NCI-H2227 (cell line): Measurements from ENCODE around the gene AGFG2.
"Not testable (repeated sequence)": the region's sequence is repeated elsewhere in the genome, so short reads cannot be mapped to it uniquely, and the experiment has no call there.

Source experiments
- DNase-seq: peaks from one replicate; lab custom pipeline; 2025; ENCODE audit not compliant: unreplicated experiment; lab: John Stamatoyannopoulos, UW

The AGFG2 gene

GRCh38 chr7:100519580-100519979 lies 19.4 kb upstream of the AGFG2 start:
- DNase-seq: no peak

GRCh38 chr7:100520138-100520537 lies 18.9 kb upstream of the AGFG2 start:
- no peak for DNase-seq

DNA sequence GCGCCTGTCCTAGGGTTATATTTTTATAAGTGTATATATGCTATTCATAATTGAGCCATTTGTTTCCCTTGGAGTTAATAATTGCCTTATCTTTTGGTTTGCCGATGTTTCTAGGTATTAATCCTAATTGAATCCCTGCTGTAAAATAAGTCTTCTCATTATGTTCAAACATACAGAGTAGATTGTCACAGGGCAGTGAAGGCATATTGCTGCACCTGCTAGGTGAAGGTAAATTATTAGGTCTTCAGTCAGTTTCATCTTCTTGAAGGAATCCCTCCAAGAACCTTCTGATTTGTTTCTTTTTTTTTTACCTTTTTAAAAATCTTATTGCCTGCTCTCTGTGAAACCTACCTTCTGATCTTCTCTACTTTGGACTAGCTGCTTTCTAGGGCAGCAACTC lies 17.9 kb upstream of the AGFG2 start:
- no peak for DNase-seq

GRCh38 chr7:100521909-100522593 lies 17.0 kb upstream of the AGFG2 start:
- not testable (repeated sequence) for DNase-seq

- DNase-seq: not testable (repeated sequence)
These were observed 15.8 kb upstream of the AGFG2 start for GRCh38 chr7:100523192-100523591.

DNA sequence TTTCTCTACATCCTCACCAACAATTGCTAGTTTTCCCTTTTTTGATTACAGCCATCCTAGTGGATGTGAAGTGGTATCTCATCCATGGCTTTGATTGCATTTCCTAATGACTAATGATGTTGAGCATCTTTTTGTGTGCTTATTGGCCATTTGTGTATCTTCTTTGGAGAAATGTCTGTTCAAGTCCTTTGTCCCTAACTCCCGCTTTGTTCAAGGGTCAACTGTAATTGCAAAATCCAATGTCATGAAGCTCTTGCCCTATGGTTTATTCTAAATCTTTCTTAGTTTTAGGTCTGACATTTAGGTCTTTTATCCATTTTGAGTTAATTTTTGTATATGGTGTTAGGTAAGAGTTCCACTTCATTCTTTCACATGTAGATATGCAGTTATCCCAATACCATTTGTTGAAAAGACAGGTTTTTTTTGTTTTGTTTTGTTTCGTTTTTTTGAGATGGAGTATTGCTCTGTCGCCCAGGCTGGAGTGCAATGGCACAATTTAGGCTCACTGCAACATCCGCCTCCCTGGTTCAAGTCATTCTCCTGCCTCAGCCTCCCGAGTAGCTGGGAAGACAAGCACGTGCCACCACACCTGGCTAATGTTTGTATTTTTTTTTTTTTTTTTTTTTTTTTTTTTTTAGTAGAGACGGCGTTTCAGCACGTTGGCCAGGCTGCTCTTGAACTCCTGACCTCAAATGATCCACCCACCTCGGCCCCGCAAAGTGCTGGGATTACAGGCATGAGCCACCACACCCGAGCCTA lies 10.7 kb upstream of the AGFG2 start:
- not testable (repeated sequence) for DNase-seq

DNA sequence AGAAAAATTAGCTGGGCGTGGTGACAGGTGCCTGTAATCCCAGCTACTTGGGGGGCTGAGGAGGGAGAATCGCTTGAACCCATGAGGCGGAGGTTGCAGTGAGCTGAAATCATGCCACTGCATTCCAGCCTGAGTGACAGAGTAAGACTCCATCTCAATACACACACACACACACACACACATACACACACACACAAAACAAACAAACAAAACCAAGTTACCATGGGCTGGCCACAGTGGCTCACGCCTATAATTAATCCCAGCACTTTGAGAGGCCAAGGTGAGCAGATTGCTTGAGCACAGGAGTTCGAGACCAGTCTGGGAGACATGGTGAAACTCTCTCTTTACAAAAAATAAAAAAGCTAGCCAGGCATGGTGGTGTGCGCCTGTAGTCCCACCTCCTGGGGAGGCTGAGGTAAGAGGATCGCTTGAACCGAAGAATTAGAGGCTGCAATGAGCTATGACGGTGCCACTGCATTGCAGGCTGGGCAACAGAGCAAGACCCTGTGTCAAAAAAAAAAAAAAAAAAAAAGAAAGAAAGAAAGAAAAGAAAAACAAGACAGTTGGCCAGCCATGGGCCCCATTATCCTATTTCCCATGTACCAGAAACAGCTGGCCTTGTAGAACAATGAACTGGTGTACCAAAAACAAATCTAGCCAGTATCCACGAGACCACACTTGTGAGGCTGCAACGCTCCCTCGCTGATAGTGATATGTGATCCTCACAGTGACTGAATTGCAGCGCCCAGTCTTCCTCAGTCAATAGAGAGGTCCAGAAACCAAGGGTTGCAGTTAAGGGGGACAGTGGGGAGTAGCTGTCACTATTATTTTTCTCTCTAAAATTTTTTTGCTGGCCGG lies 6.6 kb upstream of the AGFG2 start:
- no peak for DNase-seq

DNA sequence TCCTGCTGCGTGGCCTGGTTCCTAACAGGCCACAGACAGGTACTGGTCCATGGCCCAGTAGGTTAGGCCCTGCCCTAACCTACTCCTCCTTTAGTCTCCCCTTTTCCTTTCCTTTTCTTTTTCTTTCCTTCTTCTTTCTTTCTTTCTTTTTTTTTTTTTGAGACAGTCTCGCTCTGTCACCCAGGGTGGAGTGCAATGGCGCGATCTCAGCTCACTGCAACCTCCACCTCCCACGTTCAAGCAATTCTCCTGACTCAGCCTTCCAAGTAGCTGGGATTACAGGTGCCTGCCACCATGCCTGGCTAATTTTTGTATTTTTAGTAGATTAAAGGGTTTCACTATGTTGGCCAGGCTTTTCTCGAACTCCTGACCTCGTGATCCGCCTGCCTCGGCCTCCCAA lies 3.0 kb upstream of the AGFG2 start:
- DNase-seq: not testable (repeated sequence)

DNA sequence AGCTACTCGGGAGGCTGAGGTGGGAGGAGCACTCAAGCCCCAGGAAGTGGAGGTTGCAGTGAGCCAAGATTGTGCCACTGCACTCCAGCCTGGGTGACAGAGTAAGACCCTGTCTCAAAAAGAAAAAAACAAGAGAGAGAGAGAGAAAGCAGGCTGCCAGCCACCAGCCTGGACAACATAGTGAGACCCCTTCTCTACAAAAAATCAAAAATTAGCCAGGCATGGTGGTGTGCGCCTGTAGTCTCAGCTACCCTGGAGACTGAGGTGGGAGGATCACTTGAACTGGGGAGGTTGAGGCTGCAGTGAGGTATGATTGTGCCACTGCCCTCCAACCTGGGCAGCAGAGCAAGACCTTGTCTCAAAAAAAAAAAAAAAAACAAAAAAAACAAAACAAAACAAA lies 2.3 kb upstream of the AGFG2 start:
- not testable (repeated sequence) for DNase-seq

DNA sequence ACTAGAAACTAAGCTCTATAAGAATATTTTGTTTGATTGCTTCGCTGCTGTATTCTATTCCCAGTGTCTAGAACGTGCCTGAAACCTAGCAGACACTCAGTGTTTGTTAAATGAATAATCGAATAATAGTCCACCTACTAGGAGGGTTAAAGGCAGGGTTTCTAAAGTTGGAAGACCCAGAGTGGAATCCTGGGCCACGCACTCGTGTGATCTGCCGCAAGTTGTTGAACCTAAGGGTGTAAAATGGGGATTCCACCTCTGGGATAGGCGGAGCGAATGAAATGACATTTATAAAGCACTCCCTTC lies 702 bp upstream of the AGFG2 start:
- no peak for DNase-seq

- no peak for DNase-seq
These were observed 518 bp downstream of the AGFG2 start for GRCh38 chr7:100539436-100540006.

- no peak for DNase-seq
These were observed 1.2 kb downstream of the AGFG2 start for GRCh38 chr7:100540073-100540723.

- not testable (repeated sequence) for DNase-seq
These were observed 2.3 kb downstream of the AGFG2 start for GRCh38 chr7:100541309-100541708.

GRCh38 chr7:100543586-100543985 lies 4.6 kb downstream of the AGFG2 start:
- DNase-seq: no peak

GRCh38 chr7:100544386-100544785 lies 5.4 kb downstream of the AGFG2 start:
- no peak for DNase-seq

DNA sequence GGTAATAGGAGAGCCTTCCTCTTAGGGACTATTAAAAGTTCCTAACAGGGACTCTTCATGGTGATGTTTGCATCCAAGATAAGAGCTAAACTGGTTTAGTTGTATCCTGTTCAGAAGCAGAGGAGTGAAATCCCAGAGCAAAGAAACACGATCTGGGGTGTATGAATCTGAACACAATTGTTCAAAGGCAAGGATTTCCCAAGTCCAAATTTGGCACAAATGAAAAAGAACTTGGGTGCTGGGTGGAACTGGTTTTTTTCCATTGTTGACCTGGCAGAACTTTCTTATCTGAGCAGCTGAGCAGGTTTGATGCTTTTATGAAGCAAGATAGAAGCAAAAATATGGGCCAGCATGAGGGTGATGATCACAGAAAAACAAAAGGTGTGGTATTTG lies 6.0 kb downstream of the AGFG2 start:
- no peak for DNase-seq

GRCh38 chr7:100545360-100546128 lies 6.5 kb downstream of the AGFG2 start:
- DNase-seq: peak; percentile 45

DNA sequence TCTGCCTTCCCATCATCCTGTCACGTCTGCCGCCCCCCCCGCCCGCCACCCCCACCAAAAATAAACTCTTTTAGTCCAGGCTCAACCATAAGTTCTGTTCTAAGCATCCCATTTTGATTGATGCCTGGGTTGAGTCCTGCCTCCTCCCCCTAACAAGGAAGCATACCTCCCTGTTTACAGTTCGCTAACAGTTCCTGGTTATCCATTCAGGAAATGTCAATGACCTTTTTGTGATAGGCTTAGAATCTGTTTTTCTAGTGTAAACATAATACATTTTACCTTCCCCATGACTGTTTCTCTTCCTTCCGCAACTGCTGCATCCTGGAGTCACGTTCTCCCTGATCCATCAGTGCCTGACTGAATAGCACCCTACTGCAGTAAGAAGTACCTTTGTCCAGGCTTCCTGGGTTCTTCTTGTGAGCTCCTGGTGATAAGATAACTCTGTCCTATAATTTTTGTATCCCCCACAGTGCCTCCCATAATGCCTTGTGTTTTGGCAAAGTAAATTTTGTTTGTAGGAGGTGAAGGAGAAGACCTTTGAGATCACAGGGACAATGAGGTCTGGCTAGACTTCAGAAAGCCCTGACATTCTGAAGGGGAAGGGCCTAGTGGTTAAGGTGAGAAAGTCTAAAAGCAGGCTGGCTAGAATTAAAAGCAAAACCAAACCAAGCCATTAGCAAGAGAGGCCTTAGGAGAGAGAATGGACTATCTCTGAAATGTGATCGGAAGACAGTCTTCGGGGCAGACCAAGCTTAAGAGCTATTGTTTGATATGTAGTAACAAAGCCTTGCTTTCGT lies 7.3 kb downstream of the AGFG2 start:
- no peak for DNase-seq
